ENCODE measurements around the gene CYP4A11.
"Not testable (repeated sequence)": the region's sequence is repeated elsewhere in the genome, so short reads cannot be mapped to it uniquely, and the experiment has no call there.

GRCh38 chr1:46881656-46882055, 59.6 kb downstream of the CYP4A11 start:
- TF ChIP-seq, protein P1, sequence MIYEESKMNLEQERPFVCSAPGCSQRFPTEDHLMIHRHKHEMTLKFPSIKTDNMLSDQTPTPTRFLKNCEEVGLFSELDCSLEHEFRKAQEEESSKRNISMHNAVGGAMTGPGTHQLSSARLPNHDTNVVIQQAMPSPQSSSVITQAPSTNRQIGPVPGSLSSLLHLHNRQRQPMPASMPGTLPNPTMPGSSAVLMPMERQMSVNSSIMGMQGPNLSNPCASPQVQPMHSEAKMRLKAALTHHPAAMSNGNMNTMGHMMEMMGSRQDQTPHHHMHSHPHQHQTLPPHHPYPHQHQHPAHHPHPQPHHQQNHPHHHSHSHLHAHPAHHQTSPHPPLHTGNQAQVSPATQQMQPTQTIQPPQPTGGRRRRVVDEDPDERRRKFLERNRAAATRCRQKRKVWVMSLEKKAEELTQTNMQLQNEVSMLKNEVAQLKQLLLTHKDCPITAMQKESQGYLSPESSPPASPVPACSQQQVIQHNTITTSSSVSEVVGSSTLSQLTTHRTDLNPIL (CRISPR knock-in tag; IDR thresholded peaks at IDR 0.05; ENCODE audit: low read depth): not testable (repeated sequence)
- not testable (repeated sequence) for TF ChIP-seq ZFP30 (CRISPR knock-in tag; IDR thresholded peaks at IDR 0.05); RARB (CRISPR knock-in tag; IDR thresholded peaks at IDR 0.05); ZFP3 (CRISPR knock-in tag; IDR thresholded peaks at IDR 0.05); CSDC2 (CRISPR knock-in tag; IDR thresholded peaks at IDR 0.05); ISL1 (CRISPR knock-in tag; IDR thresholded peaks at IDR 0.05); PPARA (CRISPR knock-in tag; IDR thresholded peaks at IDR 0.05; ENCODE audit: borderline replicate concordance); PATZ1 (CRISPR knock-in tag; IDR thresholded peaks at IDR 0.05; ENCODE audit: borderline replicate concordance)
- TF ChIP-seq, protein P2, sequence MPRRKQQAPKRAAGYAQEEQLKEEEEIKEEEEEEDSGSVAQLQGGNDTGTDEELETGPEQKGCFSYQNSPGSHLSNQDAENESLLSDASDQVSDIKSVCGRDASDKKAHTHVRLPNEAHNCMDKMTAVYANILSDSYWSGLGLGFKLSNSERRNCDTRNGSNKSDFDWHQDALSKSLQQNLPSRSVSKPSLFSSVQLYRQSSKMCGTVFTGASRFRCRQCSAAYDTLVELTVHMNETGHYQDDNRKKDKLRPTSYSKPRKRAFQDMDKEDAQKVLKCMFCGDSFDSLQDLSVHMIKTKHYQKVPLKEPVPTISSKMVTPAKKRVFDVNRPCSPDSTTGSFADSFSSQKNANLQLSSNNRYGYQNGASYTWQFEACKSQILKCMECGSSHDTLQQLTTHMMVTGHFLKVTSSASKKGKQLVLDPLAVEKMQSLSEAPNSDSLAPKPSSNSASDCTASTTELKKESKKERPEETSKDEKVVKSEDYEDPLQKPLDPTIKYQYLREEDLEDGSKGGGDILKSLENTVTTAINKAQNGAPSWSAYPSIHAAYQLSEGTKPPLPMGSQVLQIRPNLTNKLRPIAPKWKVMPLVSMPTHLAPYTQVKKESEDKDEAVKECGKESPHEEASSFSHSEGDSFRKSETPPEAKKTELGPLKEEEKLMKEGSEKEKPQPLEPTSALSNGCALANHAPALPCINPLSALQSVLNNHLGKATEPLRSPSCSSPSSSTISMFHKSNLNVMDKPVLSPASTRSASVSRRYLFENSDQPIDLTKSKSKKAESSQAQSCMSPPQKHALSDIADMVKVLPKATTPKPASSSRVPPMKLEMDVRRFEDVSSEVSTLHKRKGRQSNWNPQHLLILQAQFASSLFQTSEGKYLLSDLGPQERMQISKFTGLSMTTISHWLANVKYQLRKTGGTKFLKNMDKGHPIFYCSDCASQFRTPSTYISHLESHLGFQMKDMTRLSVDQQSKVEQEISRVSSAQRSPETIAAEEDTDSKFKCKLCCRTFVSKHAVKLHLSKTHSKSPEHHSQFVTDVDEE (CRISPR knock-in tag; IDR thresholded peaks at IDR 0.05): not testable (repeated sequence)
- TF ChIP-seq, protein P3, sequence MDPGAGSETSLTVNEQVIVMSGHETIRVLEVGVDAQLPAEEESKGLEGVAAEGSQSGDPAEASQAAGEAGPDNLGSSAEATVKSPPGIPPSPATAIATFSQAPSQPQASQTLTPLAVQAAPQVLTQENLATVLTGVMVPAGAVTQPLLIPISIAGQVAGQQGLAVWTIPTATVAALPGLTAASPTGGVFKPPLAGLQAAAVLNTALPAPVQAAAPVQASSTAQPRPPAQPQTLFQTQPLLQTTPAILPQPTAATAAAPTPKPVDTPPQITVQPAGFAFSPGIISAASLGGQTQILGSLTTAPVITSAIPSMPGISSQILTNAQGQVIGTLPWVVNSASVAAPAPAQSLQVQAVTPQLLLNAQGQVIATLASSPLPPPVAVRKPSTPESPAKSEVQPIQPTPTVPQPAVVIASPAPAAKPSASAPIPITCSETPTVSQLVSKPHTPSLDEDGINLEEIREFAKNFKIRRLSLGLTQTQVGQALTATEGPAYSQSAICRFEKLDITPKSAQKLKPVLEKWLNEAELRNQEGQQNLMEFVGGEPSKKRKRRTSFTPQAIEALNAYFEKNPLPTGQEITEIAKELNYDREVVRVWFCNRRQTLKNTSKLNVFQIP (CRISPR knock-in tag; IDR thresholded peaks at IDR 0.05; ENCODE audit: borderline replicate concordance, low read depth): not testable (repeated sequence)

Data from SK-N-SH treated with all-trans-retinoic acid at 6 μM for 48 hours (cell line).